HepG2 (cell line): ENCODE data around the gene TIAM1. TPM values are rescaled to one million over a fixed set of nuclear protein-coding genes. Genes with fewer than 3 reads are reported as not detected.

ENCODE experiments used
- ATAC-seq: fragments of 200-7000 bp; cut with Tn5 transposase; 3 replicates; pipeline ENCODE4 v1.9.1; 2020; ENCODE audit warnings: mild to moderate bottlenecking, moderate library complexity
- BruUV-seq: library from RNA; stranded (reverse); fragments of 400-500 nt; replicated peaks from 2 replicates; lab custom pipeline; 2021; lab: Mats Ljungman, UMichigan
- CTCF ChIA-PET: fragments of 300-600 bp; formaldehyde crosslinking; extraction: SDS; loops from one replicate; lab custom pipeline; 2021; ENCODE audit warnings: low total read pairs, inconsistent platforms, low intra/inter-chr PET ratio; lab: Yijun Ruan, JAX
- POLR2A ChIA-PET: fragments of 350-600 bp; sonication (Branson Sonifier 250); formaldehyde crosslinking; loops from one replicate; lab custom pipeline; 2020; ENCODE audit warnings: antibody characterized with exemption, inconsistent platforms; lab: Yijun Ruan, JAX
- DNase-seq: peaks from one replicate; pipeline ENCODE4 v3.0.0-alpha.2; 2015; ENCODE audit warnings: low spot score
- FAIRE-seq: peaks from 3 replicates; lab custom pipeline; 2011; peaks lifted over from hg19 to GRCh38; lab: Jason Lieb, UNC
- H2AFZ ChIP-seq: one replicate; pipeline ENCODE4 v1.6.1; 2011; ENCODE audit warnings: low read length, inconsistent platforms
- H3K27ac ChIP-seq: fragments of 300-600 bp; 3 replicates; pipeline ENCODE4 v1.8.0; 2011; ENCODE audit warnings: mixed run types, mild to moderate bottlenecking, mixed read lengths, low read length, inconsistent platforms; ENCODE audit not compliant: insufficient read depth; ENCODE audit errors: extremely low read length
- H3K27me3 ChIP-seq, 2 experiments: fragments of 200-600 bp in 1 of 2; 2 replicates in 1 of 2; 3 replicates in 1 of 2; pipeline versions ENCODE4 v1.6.0 to v1.8.0; 2011; ENCODE audit warnings: low read length in 2 of 2, mild to moderate bottlenecking in 2 of 2, moderate library complexity in 2 of 2, inconsistent platforms in 1 of 2; ENCODE audit not compliant: insufficient read depth in 2 of 2, control insufficient read depth in 1 of 2
- H3K36me3 ChIP-seq, 2 experiments: fragments of 200-600 bp in 1 of 2; replicated peaks in 1 of 2; 2 replicates in 1 of 2; 3 replicates in 1 of 2; pipeline versions ENCODE4 v1.5.1 to v1.8.0; 2011; ENCODE audit warnings: low read length in 2 of 2, inconsistent platforms in 1 of 2; ENCODE audit not compliant: insufficient read depth in 2 of 2, control insufficient read depth in 1 of 2
- H3K4me1 ChIP-seq: 2 replicates; pipeline ENCODE4 v1.5.1; 2012; ENCODE audit warnings: low read length, inconsistent platforms; ENCODE audit not compliant: insufficient read depth
- H3K4me2 ChIP-seq: 2 replicates; pipeline ENCODE4 v1.6.0; 2011; ENCODE audit warnings: low read depth, low read length, inconsistent platforms
- H3K4me3 ChIP-seq, 3 experiments: fragments of 200-600 bp in 1 of 3; sonication (generic), shearing (Covaris generic) in 1 of 3; replicated peaks in 1 of 3; 2 replicates each; pipeline ENCODE4 v1.5.1; 2011 to 2016; ENCODE audit warnings: low read length in 3 of 3, inconsistent platforms in 2 of 3, low read depth in 2 of 3, mild to moderate bottlenecking in 2 of 3, control low read depth in 1 of 3, mixed read lengths in 1 of 3; ENCODE audit not compliant: insufficient read depth in 1 of 3
- H3K79me2 ChIP-seq: one replicate; pipeline ENCODE4 v1.6.1; 2011; ENCODE audit warnings: low read length, inconsistent platforms; ENCODE audit not compliant: insufficient read depth
- H3K9ac ChIP-seq: 2 replicates; pipeline ENCODE4 v1.6.0; 2011; ENCODE audit warnings: mild to moderate bottlenecking, low read depth, low read length, inconsistent platforms; ENCODE audit not compliant: insufficient read depth
- H3K9me3 ChIP-seq: 2 replicates; pipeline ENCODE4 v1.5.1; 2012; ENCODE audit warnings: mild to moderate bottlenecking, low read length
- H4K20me1 ChIP-seq: 2 replicates; pipeline ENCODE4 v1.6.0; 2011; ENCODE audit warnings: inconsistent platforms, mild to moderate bottlenecking, low read length, moderate library complexity; ENCODE audit not compliant: insufficient read depth
- CHD2 ChIP-seq: IDR thresholded peaks from 2 replicates; pipeline ENCODE4 v1.6.1; 2011; ENCODE audit warnings: low read depth, low read length, improper control_type of control experiment
- HOXD1 ChIP-seq: sonication (generic); formaldehyde crosslinking; IDR thresholded peaks from 2 replicates; pipeline ENCODE4 v1.5.0; 2020; ENCODE audit warnings: missing genetic modification reagents
- KDM5A ChIP-seq: fragments of 200-600 bp; sonication (generic); IDR thresholded peaks from 2 replicates; pipeline ENCODE4 v1.7.0; 2018; ENCODE audit warnings: antibody characterized with exemption, mild to moderate bottlenecking, low read length, borderline replicate concordance
- MAF1 ChIP-seq: sonication (generic); formaldehyde crosslinking; IDR thresholded peaks from 2 replicates; pipeline ENCODE4 v1.5.0; 2020; ENCODE audit warnings: missing genetic modification reagents, borderline replicate concordance
- MED8 ChIP-seq: sonication (generic); formaldehyde crosslinking; IDR thresholded peaks from 2 replicates; pipeline ENCODE4 v1.8.1; 2023; ENCODE audit warnings: mild to moderate bottlenecking, missing genetic modification reagents; ENCODE audit not compliant: insufficient replicate concordance
- NR1H2 ChIP-seq: sonication (generic); formaldehyde crosslinking; IDR thresholded peaks from 2 replicates; pipeline ENCODE4 v1.8.1; 2022; ENCODE audit warnings: low read depth, missing genetic modification reagents, borderline replicate concordance
- RAD51 ChIP-seq: fragments of 450-650 bp; IDR thresholded peaks from 2 replicates; pipeline ENCODE4 v1.6.1; 2016; ENCODE audit warnings: borderline replicate concordance
- TCF7L2 ChIP-seq: IDR thresholded peaks from 2 replicates; pipeline ENCODE4 v1.6.1; 2011; ENCODE audit warnings: mild to moderate bottlenecking, low read depth, low read length, moderate library complexity
- THYN1 ChIP-seq: sonication (generic); formaldehyde crosslinking; IDR thresholded peaks from 2 replicates; pipeline ENCODE4 v1.8.1; 2023; ENCODE audit warnings: low read depth, mild to moderate bottlenecking, moderate library complexity, missing genetic modification reagents, borderline replicate concordance
- ZNF510 ChIP-seq: sonication (generic); formaldehyde crosslinking; IDR thresholded peaks from 2 replicates; pipeline ENCODE4 v1.4.0; 2020; ENCODE audit warnings: low read depth, mild to moderate bottlenecking, missing genetic modification reagents
- ZNF773 ChIP-seq: sonication (generic); formaldehyde crosslinking; IDR thresholded peaks from 2 replicates; pipeline ENCODE4 v1.4.0; 2020; ENCODE audit warnings: missing genetic modification reagents, borderline replicate concordance
- whole genome bisulfite sequencing: methylation state at CpG from one replicate; pipeline ENCODE4 v1.1.6; 2017; ENCODE audit warnings: low lambda C conversion rate; 5-methylcytosine and 5-hydroxymethylcytosine counted together
- in situ Hi-C: cut with HindIII; loops from 2 replicates; pipeline ENCODE4 v1.10.0; 2017; ENCODE audit warnings: low pct_unique_long_range_greater_than_20kb; ENCODE audit not compliant: extremely low pct_ligation_motif_present
- intact Hi-C: fragments of 100-400 bp; cut with micrococcal nuclease; formaldehyde crosslinking; loops from one replicate; pipeline ENCODE4 v1.10.0; 2022; ENCODE audit not compliant: unreplicated experiment
- polyA plus RNA-seq, 8 experiments: library from polyadenylated mRNA; depleted of rRNA in 3 of 8; stranded (reverse) in 7 of 8; unstranded in 1 of 8; fragments of >200 nt; fragmentation: Illumina TruSeq in 4 of 8; extraction: Trizol in 4 of 8; gene quantifications; 2 replicates each; pipeline versions ENCODE4 v1.2.1 to v1.2.3, GENCODE V29; 2011 to 2016; ENCODE audit warnings: low read depth in 4 of 8, missing spikeins in 1 of 8, mixed read lengths in 1 of 8; ENCODE audit not compliant: insufficient read depth in 1 of 8
- total RNA-seq, 5 experiments: library from RNA; depleted of rRNA; stranded (reverse); fragments of >200 nt; fragmentation: Illumina TruSeq; extraction: Trizol; gene quantifications; 2 replicates each; pipeline ENCODE4 v1.2.3, GENCODE V29; 2016; ENCODE audit warnings: low read depth in 1 of 5
- TF ChIP-seq, protein P1 (sequence below): sonication (generic); formaldehyde crosslinking; IDR thresholded peaks from 2 replicates; pipeline ENCODE4 v1.4.0; 2020; ENCODE audit warnings: missing genetic modification reagents; ENCODE audit errors: not compliant biosample characterization
- TF ChIP-seq, protein P2 (sequence below): sonication (generic); formaldehyde crosslinking; IDR thresholded peaks from 2 replicates; pipeline ENCODE4 v1.9.0; 2021; ENCODE audit warnings: missing genetic modification reagents, mild to moderate bottlenecking, borderline replicate concordance

The TIAM1 gene
- total and polyA plus RNA-seq, 2 of the 13 experiments (the other 11 are each of a cell fraction or from before 2014, with no cell fraction given): 0.13 to 0.24 TPM

DNA sequence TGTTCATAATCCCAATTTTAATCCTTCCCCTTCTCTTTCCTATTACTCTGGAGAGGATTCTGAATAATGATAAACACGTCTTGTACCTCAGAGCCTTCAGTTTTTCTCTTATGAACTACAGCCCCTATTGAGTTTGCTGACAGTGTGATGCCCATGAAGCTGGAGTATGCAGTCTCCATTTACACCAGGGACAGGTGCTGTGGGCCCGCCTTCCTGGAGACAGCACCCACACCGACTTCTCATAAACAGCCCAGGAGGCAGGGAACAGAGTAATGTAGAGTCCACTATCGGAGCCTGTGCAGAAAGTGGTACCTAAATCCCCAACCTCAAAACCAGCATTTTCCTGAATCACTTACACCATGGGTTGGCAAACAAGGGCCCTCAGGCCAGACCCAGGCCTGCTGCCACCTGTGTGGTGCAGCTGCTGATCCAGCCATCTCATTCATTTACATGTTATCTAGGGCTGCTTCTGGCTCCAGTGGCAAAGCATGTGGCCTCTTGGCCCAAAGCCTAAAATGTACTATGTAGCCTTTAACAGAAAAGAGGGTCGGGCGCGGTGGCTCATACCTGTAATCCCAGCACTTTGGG lies 210.7 kb downstream of the TIAM1 start:
- no peak overlapping the region for H3K27ac ChIP-seq
- H3K9ac ChIP-seq: no peak overlapping the region
- H3K36me3 ChIP-seq: no peaks in the 10 kb centered on the region
- no peak overlapping the region for H3K4me2 ChIP-seq
- TF ChIP-seq MED8 (CRISPR knock-in tag): no peak
- TF ChIP-seq, protein P1, sequence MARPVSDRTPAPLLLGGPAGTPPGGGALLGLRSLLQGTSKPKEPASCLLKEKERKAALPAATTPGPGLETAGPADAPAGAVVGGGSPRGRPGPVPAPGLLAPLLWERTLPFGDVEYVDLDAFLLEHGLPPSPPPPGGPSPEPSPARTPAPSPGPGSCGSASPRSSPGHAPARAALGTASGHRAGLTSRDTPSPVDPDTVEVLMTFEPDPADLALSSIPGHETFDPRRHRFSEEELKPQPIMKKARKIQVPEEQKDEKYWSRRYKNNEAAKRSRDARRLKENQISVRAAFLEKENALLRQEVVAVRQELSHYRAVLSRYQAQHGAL (CRISPR knock-in tag): no peak
- no peak for TF ChIP-seq HOXD1 (CRISPR knock-in tag)
- TF ChIP-seq KDM5A: no peak
- TF ChIP-seq ZNF773 (CRISPR knock-in tag): no peak
- no peak for TF ChIP-seq RAD51
- TF ChIP-seq NR1H2 (CRISPR knock-in tag): no peak
- TF ChIP-seq TCF7L2: no peak
- TF ChIP-seq MAF1: no peak
- TF ChIP-seq, protein P2, sequence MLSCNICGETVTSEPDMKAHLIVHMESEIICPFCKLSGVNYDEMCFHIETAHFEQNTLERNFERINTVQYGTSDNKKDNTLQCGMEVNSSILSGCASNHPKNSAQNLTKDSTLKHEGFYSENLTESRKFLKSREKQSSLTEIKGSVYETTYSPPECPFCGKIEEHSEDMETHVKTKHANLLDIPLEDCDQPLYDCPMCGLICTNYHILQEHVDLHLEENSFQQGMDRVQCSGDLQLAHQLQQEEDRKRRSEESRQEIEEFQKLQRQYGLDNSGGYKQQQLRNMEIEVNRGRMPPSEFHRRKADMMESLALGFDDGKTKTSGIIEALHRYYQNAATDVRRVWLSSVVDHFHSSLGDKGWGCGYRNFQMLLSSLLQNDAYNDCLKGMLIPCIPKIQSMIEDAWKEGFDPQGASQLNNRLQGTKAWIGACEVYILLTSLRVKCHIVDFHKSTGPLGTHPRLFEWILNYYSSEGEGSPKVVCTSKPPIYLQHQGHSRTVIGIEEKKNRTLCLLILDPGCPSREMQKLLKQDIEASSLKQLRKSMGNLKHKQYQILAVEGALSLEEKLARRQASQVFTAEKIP (CRISPR knock-in tag): no peak
- no peak for TF ChIP-seq THYN1
- no peak for TF ChIP-seq ZNF510 (CRISPR knock-in tag)
- TF ChIP-seq CHD2: no peak
- H3K79me2 ChIP-seq: no peaks in the 10 kb centered on the region
- DNase-seq: no peak
- no peak for ATAC-seq
- H3K4me1 ChIP-seq: no peaks in the 10 kb centered on the region
- intact Hi-C loops: no loop called here
- no peak overlapping the region for H2AFZ ChIP-seq
- H3K9me3 ChIP-seq: no peaks in the 10 kb centered on the region
- no peak overlapping the region for H3K4me3 ChIP-seq
- CTCF ChIA-PET: no interaction called here
- H3K27me3 ChIP-seq: no peaks in the 10 kb centered on the region; a peak in 1 of 5 replicates
- POLR2A ChIA-PET: no interaction called here
- 54% methylated on average over 6 of the region's 7 CpGs for WGBS
- no peaks in the 10 kb centered on the region for H4K20me1 ChIP-seq
- no TSS peak for BruUV-seq
- FAIRE-seq: no peak
- in situ Hi-C loops: no loop called here
